NCI-H1417 treated with DMSO at 0.1 percent for 48 hours (cell line): ENCODE measurements around the gene MBP.

Experiments used
- DNase-seq: peaks from one replicate; lab custom pipeline; 2025; lab: John Stamatoyannopoulos, UW

Gene MBP

GRCh38 chr18:77100751-77101355 is 31.7 kb downstream of the MBP start:
- no peak for DNase-seq

- DNase-seq, result no peak
These were observed 32.9 kb downstream of the MBP start for GRCh38 chr18:77099485-77100370.

GRCh38 chr18:77098538-77099174 is 33.9 kb downstream of the MBP start:
- DNase-seq, result no peak

- no peak for DNase-seq
These were observed 34.6 kb downstream of the MBP start for GRCh38 chr18:77098029-77098428.

- DNase-seq, result peak; percentile 70
These were observed 35.4 kb downstream of the MBP start for GRCh38 chr18:77096936-77097886.

GRCh38 chr18:77095391-77096371 is 36.9 kb downstream of the MBP start:
- no peak for DNase-seq

- no peak for DNase-seq
These were observed 39.0 kb downstream of the MBP start for GRCh38 chr18:77093586-77093985.

- DNase-seq, result no peak
These were observed 39.5 kb downstream of the MBP start for GRCh38 chr18:77093067-77093430.

- DNase-seq, result no peak
These were observed 40.2 kb downstream of the MBP start for GRCh38 chr18:77092104-77093066.

GRCh38 chr18:77091366-77091765 is 41.2 kb downstream of the MBP start:
- no peak for DNase-seq

GRCh38 chr18:77090546-77091174 is 41.9 kb downstream of the MBP start:
- DNase-seq, result no peak

GRCh38 chr18:77089723-77090285 is 42.8 kb downstream of the MBP start:
- no peak for DNase-seq

GRCh38 chr18:77088963-77089722 is 43.4 kb downstream of the MBP start:
- DNase-seq, result no peak

- DNase-seq, result no peak
These were observed 45.0 kb downstream of the MBP start for GRCh38 chr18:77087393-77088141.

- DNase-seq, result no peak
These were observed 45.8 kb downstream of the MBP start for GRCh38 chr18:77086656-77087392.

- no peak for DNase-seq
These were observed 46.5 kb downstream of the MBP start for GRCh38 chr18:77086034-77086433.

GRCh38 chr18:77084688-77085035 is 47.9 kb downstream of the MBP start:
- no peak for DNase-seq
